Hematopoietic multipotent progenitor cell treated with erythropoietin and hydrocortisone succinate and interleukin-3 and kit ligand, for 6 days (in vitro differentiated cells): ENCODE results near the gene FUT8.

ENCODE experiments used
- DNase-seq: peaks from one replicate; pipeline ENCODE4 v3.0.0-alpha.2; 2015

Gene FUT8

GRCh38 chr14:65783576-65783975 lies 371.0 kb downstream of the FUT8 start:
- no peak for DNase-seq

- DNase-seq = no peak
These were observed 372.0 kb downstream of the FUT8 start for GRCh38 chr14:65784574-65784973.

GRCh38 chr14:65787461-65787860 lies 374.9 kb downstream of the FUT8 start:
- DNase-seq = no peak

GRCh38 chr14:65788876-65789275 lies 376.3 kb downstream of the FUT8 start:
- DNase-seq = no peak

- DNase-seq = no peak
These were observed 376.8 kb downstream of the FUT8 start for GRCh38 chr14:65789363-65789762.

GRCh38 chr14:65790172-65790815 lies 377.8 kb downstream of the FUT8 start:
- DNase-seq = no peak

GRCh38 chr14:65791191-65791981 lies 378.9 kb downstream of the FUT8 start:
- DNase-seq = peak; percentile 15

- no peak for DNase-seq
These were observed 379.8 kb downstream of the FUT8 start for GRCh38 chr14:65792208-65792905.
